NOMO-1 treated with dmso at 0.1 percent for 144 hours (cell line): ENCODE measurements around the gene FOXD4L3.
"Not testable (repeated sequence)": the region's sequence is repeated elsewhere in the genome, so short reads cannot be mapped to it uniquely, and the experiment has no call there.

Source experiments
- DNase-seq: peaks from one replicate; lab custom pipeline; 2025; ENCODE audit not compliant: unreplicated experiment; lab: John Stamatoyannopoulos, UW

FOXD4L3 gene

GRCh38 chr9:68302567-68302966, at the start of gene FOXD4L3:
FOXD4L3 (plus strand) TSS chr9:68302867; CDS start chr9:68302952, 85 bp downstream.
- DNase-seq, result not testable (repeated sequence)

GRCh38 chr9:68281041-68281440, 21.6 kb upstream of the FOXD4L3 start:
- not testable (repeated sequence) for DNase-seq

- DNase-seq, result not testable (repeated sequence)
Observed at GRCh38 chr9:68303771-68304170, 1.1 kb downstream of the FOXD4L3 start.

- DNase-seq, result not testable (repeated sequence)
Observed at GRCh38 chr9:68304212-68304611, 1.5 kb downstream of the FOXD4L3 start.

- DNase-seq, result not testable (repeated sequence)
Observed at GRCh38 chr9:68304777-68305176, 2.1 kb downstream of the FOXD4L3 start.

GRCh38 chr9:68305680-68306285, 3.1 kb downstream of the FOXD4L3 start:
- DNase-seq, result not testable (repeated sequence)

GRCh38 chr9:68306391-68306964, 3.8 kb downstream of the FOXD4L3 start:
- not testable (repeated sequence) for DNase-seq

GRCh38 chr9:68307127-68307526, 4.5 kb downstream of the FOXD4L3 start:
- DNase-seq, result not testable (repeated sequence)

- not testable (repeated sequence) for DNase-seq
Observed at GRCh38 chr9:68307654-68308053, 5.0 kb downstream of the FOXD4L3 start.

GRCh38 chr9:68311208-68311607, 8.5 kb downstream of the FOXD4L3 start:
- not testable (repeated sequence) for DNase-seq

- not testable (repeated sequence) for DNase-seq
Observed at GRCh38 chr9:68318209-68318608, 15.5 kb downstream of the FOXD4L3 start.

- not testable (repeated sequence) for DNase-seq
Observed at GRCh38 chr9:68323749-68324148, 21.1 kb downstream of the FOXD4L3 start.

GRCh38 chr9:68324518-68324917, 21.9 kb downstream of the FOXD4L3 start:
- DNase-seq, result not testable (repeated sequence)

GRCh38 chr9:68329106-68329505, 26.4 kb downstream of the FOXD4L3 start:
- DNase-seq, result not testable (repeated sequence)

GRCh38 chr9:68330531-68331173, 28.0 kb downstream of the FOXD4L3 start:
- DNase-seq, result not testable (repeated sequence)

- DNase-seq, result not testable (repeated sequence)
Observed at GRCh38 chr9:68332122-68332521, 29.5 kb downstream of the FOXD4L3 start.

- not testable (repeated sequence) for DNase-seq
Observed at GRCh38 chr9:68335935-68336334, 33.3 kb downstream of the FOXD4L3 start.

- not testable (repeated sequence) for DNase-seq
Observed at GRCh38 chr9:68336639-68337339, 34.1 kb downstream of the FOXD4L3 start.

GRCh38 chr9:68338000-68338399, 35.3 kb downstream of the FOXD4L3 start:
- not testable (repeated sequence) for DNase-seq

- not testable (repeated sequence) for DNase-seq
Observed at GRCh38 chr9:68342265-68343025, 39.8 kb downstream of the FOXD4L3 start.

- not testable (repeated sequence) for DNase-seq
Observed at GRCh38 chr9:68343242-68343641, 40.6 kb downstream of the FOXD4L3 start.
